Dermis blood vessel endothelial cell (primary cell): ENCODE measurements around the gene NUCKS1. TPM values are rescaled to one million over a fixed set of nuclear protein-coding genes. Genes with fewer than 3 reads are reported as not detected.
A peak's percentile ranks its signal among the peaks of the same experiment; 100 is the strongest.
"Not testable (repeated sequence)": the region's sequence is repeated elsewhere in the genome, so short reads cannot be mapped to it uniquely, and the experiment has no call there.

ENCODE experiments used
- DNase-seq: peaks from one replicate; pipeline ENCODE4 v3.0.0; 2010
- total RNA-seq: library from RNA; depleted of rRNA; stranded (reverse); fragments of >200 nt; gene quantifications from 2 replicates; pipeline ENCODE4 v1.2.3, GENCODE V29; 2014

NUCKS1 gene
- total RNA-seq, 1 donor from 2014 or later, result 86.8 TPM

DNA sequence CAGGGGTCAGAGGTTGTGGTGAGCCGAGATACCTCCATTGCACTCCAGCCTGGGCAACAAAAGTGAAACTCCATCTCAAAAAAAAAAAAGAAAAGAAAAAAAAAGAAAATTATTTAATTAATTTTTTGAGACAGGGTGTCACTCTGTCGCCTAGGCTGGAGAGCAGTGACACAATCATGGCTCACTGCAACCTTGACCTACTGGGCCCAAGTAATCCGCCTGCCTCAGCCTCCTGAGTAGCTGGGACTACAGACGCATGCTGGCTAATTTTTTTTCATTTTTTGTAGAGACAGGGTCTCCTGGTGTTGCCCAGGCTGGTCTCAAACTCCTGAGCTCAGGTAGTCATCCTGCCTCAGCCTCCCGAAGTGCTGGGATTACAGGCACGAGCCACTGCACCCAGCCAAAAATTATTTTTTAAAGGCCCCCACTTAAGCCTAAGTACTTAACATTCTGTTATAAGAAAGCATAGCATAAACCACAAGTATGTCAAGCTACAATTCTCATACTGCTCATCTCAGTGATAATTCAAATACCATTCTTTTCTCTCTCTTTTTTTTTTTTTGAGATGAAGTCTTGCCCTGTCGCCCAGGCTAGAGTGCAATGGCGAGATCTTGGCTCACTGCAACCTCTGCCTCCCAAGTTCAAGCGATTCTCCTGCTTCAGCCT is 19.9 kb downstream of the NUCKS1 start:
- DNase-seq, result no peak

DNA sequence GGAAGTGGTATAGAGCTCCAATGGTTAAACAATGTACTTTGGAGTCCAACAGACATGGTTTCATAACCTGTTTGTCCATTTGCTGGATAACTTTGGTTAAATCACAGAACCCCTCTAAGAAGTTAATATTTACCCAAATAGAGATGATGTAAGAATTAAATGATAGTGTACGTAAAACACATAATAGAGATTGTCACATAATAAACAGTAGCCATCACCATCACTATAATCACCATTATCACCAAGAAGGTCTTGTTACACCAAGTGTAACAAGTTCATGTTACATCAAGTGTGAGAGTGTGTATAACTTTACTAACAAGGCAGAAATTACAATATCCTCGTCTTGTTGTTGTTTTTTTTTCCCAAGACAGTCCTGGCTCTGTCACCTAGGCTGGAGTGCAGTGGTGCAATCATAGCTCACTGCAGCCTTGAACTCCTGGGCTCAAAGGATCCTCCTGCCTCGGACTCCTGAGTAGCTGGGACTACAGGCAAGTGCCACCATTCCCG is 23.3 kb downstream of the NUCKS1 start:
- DNase-seq, result no peak

DNA sequence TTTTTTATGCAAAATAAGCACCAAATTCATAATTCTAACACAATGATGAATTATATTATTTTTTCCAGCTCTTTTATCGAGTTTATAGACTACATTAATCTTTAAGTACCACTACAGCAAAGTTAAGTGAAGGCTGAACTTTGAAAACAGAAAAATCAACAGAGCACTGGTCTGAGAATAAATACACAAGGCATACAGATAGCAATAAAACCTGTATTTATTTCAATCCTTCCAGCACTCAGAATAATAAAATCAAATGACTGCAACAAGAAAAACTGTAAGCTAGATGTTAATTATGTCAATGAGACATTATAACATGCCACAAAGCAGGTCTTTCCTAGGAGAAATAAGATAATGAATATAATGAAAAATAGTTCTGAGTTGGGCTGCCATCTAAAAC is 24.5 kb downstream of the NUCKS1 start:
- no peak for DNase-seq

GRCh38 chr1:205720740-205721139 is 29.2 kb downstream of the NUCKS1 start:
- not testable (repeated sequence) for DNase-seq

GRCh38 chr1:205719762-205720161 is 30.2 kb downstream of the NUCKS1 start:
- DNase-seq, result no peak

GRCh38 chr1:205719015-205719414 is 31.0 kb downstream of the NUCKS1 start:
- DNase-seq, result no peak

DNA sequence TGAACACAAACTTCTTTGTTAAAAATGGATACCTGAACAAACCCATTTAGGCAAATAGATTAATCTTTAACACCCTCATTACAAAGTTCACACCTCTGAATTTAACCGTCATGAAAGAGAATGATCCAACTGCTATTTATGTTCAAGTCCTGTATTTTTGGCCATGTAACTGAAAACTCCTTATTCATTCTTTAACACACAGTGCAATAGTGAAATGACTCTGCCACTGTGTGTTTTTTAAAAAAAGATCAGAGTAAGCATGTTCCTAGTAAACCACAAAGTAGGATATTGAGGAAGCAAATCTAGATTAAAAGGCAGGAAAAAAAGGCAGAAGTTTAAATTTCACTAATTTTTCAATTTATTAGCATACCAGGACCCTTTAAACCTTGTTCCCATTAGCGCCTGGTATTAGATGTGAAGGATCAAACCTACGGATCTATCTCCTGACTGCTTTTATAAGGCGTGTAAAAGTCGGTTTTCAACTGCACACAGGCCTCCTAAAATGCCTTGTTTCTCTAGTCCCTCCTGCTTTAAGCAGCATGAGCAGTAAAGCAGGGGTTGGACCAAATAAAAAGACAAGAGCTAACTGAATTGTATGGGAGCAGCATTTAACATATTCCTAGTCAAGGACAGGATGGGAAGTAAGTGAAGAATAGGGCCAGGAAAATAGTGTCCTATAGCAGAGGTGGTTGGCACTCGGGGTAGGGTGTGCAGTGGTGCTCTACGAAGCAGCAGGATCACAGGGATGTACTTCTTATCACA is 33.4 kb downstream of the NUCKS1 start:
- no peak for DNase-seq

DNA sequence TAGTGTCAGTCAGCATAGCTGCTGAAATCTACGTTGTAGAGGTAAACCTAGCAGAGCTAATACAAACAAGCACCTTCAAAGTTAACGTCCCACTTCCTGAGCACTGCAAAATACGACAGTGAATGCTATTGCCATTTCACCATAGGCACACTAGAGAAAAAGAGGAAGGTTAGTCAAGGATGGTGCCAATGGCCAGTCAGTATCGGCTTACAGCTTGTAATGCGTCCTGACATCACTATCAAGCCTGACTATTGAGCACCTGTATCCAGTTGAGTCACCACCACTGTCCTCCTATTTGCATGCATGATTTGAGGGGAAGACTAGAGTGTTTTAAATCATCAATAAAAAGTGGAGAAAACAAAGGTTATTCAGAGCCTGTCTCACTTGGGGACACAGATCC is 34.4 kb downstream of the NUCKS1 start:
- no peak for DNase-seq

DNA sequence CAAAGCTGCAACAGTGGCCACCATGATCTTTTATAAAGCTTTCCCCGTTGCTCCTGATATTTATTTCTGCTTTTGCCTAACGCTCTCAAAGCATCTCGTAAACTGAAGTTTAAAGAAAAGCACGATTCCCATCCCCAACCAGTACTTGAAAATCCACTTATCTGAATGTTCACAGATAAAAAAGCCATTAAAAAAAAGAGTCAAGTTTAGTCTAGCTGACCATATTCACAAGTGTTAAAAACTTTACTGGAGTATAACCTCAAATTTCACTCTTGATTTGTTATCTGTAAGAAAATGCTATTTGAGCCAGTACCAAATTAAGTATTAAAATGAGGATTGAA is 35.1 kb downstream of the NUCKS1 start:
- DNase-seq, result no peak

DNA sequence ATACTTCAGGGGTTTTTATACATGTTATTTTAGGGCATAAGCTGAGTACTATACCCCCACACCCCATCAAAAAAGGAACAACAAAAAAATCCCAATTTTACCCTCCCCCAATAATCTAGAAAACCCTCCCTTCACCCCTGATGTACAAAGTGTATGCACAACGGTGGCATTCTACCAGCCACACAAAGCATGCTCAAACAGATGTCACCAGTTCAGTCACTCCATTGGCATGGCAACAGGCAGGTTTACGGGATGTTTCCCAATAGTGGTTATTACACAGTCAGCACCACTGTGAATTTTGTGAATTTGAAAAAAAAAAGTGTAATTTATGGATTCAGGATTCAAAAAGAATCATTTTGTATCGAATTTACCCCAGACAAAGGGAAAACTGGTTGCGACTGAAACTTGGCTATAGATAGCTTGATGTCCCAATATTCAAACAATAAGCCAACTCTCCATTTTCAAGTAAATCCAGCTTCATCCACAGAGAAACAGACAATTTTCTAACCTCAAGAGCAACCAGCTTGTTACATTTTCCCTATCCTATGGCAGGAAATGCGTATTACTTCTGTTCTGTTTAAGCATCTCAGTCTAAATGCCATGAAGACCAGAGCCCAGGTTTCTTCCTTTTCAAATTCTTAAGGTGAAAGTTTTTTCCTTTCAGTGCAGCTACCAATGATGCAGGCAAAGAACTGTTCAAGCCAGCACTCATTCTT is 35.6 kb downstream of the NUCKS1 start:
- no peak for DNase-seq

- peak; percentile 94 for DNase-seq
Measured at GRCh38 chr1:205711105-205712048, 38.6 kb downstream of the NUCKS1 start.

- no peak for DNase-seq
Measured at GRCh38 chr1:205710201-205711062, 39.5 kb downstream of the NUCKS1 start.

DNA sequence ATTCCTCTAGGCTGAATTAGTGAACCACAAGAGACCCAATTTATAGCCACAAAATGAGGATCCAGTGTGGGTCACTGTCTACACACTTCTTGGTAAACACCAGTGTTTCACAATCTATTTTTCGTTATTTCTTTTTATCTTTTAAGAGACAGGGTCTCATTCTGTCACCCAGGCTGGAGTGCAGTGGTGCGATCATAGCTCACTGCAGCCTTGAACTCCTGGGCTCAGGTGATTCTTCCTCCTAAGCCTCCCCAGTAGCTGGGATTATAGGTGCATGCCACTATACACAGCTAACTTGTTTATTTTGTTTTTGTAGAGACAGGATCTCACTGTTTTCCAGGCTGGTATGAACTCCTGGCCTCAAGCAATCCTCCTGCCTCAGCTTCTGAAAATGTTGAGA is 40.3 kb downstream of the NUCKS1 start:
- no peak for DNase-seq

GRCh38 chr1:205709059-205709398 is 41.0 kb downstream of the NUCKS1 start:
- DNase-seq, result peak; percentile 77

DNA sequence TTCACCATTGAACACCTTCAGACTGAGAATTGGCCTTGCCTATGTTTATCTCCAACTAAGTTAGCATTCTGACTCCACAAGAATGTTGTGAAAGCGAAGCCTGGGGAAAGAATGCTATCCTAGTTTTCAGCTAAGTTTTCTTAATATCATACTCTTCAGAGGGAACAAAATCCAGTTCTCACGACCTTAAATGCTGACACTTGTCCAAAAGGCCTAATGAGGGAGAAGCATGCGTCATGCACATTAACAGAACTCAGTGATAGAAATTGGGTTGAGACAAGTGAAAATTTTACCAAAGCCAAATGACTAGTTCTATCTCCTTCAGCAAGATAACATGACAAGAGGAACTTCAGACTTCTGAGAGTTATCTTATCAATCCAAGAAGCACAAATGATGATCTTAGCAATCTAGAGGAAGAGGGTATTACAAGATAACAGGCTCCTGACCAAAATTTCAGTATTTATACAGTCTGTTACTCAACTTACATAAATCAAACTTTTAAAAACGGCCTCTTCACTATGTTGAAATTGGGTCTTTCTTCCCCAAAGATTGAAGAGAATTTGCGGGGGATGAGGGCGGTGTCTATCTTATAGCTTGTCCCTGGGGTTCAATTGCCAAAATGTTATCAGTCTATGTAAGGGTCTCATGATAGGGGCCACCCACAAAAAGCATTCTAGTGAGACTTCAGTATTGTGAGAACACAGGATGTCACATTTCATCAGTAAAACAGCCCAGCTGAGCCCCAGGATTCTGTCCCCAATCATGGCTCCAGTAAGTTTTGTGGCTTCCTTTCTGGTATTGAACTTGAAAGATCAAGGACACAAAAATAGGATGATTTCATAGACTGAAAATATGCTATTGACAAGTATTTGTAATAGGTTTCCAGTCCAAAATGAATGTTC is 43.1 kb downstream of the NUCKS1 start:
- no peak for DNase-seq

DNA sequence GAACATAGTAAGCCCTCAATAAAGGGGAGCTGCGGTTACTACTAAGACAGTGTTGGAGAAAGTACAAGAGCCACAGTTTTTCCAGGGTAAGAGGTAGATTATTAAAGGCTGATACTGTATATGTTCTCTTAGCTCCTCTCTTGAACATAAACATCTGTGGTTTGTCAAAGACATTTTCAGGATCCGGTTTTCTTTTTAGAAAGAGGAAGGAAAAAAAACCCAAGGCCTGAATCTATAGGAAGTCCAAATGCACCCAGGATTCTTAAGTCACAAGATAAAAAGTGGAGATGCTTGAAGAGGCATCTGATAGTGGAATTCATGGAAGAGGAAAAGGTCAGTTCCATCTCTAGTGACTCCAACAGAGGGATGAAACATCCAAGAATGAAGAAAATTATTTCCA is 45.1 kb downstream of the NUCKS1 start:
- DNase-seq, result no peak

DNA sequence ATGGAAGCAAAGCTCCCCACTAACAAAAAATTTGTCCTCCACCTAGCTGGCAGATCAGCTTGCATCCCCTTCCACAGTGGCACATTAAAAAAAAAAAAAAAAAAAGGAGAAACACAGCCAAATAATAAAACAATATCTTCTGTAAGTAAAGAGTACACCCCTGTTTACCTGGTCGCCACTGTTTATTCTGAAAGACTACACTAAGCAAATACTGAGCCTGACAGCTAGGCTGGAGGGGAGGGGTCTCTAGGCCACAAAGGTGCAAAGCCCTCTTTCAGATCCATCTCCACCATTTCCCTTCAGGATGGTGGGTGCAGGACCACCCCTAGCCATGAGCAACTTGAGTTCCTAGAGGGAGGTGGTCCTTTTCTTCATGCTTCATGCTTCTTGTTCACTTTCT is 46.9 kb downstream of the NUCKS1 start:
- no peak for DNase-seq

DNA sequence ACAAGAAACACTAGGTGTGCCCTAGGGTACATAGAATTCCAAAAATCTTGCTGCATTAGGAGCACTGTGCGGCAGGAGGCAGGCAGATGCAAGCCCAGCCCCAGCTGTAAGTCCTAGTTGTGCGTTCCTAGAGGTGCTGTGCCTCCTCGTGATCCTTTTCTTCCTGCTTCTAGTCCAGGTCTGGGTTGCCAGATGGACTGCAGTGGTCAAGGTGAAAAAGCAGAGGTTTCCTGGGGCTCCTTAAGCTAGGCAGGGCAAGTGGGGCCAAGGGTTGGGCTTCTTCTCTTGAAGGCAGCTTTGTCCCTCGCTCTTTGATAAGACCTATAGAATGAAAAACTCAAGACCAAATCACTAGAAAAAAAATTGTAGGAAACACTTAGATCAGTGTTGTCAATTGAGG is 48.1 kb downstream of the NUCKS1 start:
- DNase-seq, result no peak

- peak; percentile 20 for DNase-seq
Measured at GRCh38 chr1:205701420-205701819, 48.6 kb downstream of the NUCKS1 start.

- peak; percentile 82 for DNase-seq
Measured at GRCh38 chr1:205700865-205701401, 49.0 kb downstream of the NUCKS1 start.
